H1 (cell line): Measurements from ENCODE around the gene ANKIB1. TPM values are rescaled to one million over a fixed set of nuclear protein-coding genes. Genes with fewer than 3 reads are reported as not detected.

Source experiments
- CTCF ChIA-PET: fragments of 300-600 bp; sonication (Branson Sonifier 250); formaldehyde crosslinking; loops from one replicate; lab custom pipeline; 2021; ENCODE audit not compliant: partially characterized antibody; lab: Charles Lee
- POLR2A ChIA-PET: fragments of 300-600 bp; sonication (Branson Sonifier 250); formaldehyde crosslinking; loops from one replicate; lab custom pipeline; 2021; ENCODE audit warnings: inconsistent platforms; ENCODE audit not compliant: partially characterized antibody; lab: Charles Lee
- DNase-seq, 2 experiments: peaks; one replicate each; pipeline versions ENCODE4 v3.0.0 to v3.0.0-alpha.2; 2010 to 2022; ENCODE audit warnings: low spot score in 2 of 2, low read depth in 1 of 2, mixed read lengths in 1 of 2
- FAIRE-seq: peaks from 2 replicates; lab custom pipeline; 2011; peaks lifted over from hg19 to GRCh38; lab: Jason Lieb, UNC
- H2AFZ ChIP-seq: 2 replicates; pipeline ENCODE4 v1.8.1; 2012; ENCODE audit warnings: low read length, inconsistent platforms
- H2AK5ac ChIP-seq: 2 replicates; pipeline ENCODE4 v1.6.1; 2013; ENCODE audit warnings: low read depth, low read length
- H2BK120ac ChIP-seq: replicated peaks from 2 replicates; pipeline ENCODE3; 2013; ENCODE audit warnings: low read depth, low read length, inconsistent platforms
- H2BK12ac ChIP-seq: 2 replicates; pipeline ENCODE4 v1.6.1; 2013; ENCODE audit warnings: low read depth, low read length
- H2BK15ac ChIP-seq: 2 replicates; pipeline ENCODE4 v1.6.1; 2013; ENCODE audit warnings: low read length
- H2BK20ac ChIP-seq: 2 replicates; pipeline ENCODE4 v1.6.1; 2013; ENCODE audit warnings: low read length
- H2BK5ac ChIP-seq: 2 replicates; pipeline ENCODE4 v1.6.1; 2013; ENCODE audit warnings: low read depth, low read length
- H3K14ac ChIP-seq: 2 replicates; pipeline ENCODE4 v1.6.1; 2013; ENCODE audit warnings: inconsistent platforms; ENCODE audit not compliant: insufficient read length
- H3K18ac ChIP-seq: 2 replicates; pipeline ENCODE4 v1.6.1; 2013; ENCODE audit warnings: low read length; ENCODE audit errors: extremely low read depth
- H3K23ac ChIP-seq: 2 replicates; pipeline ENCODE4 v1.6.1; 2013; ENCODE audit warnings: inconsistent platforms; ENCODE audit not compliant: insufficient read length
- H3K23me2 ChIP-seq: 2 replicates; pipeline ENCODE4 v1.6.1; 2013; ENCODE audit warnings: low read depth, low read length
- H3K27ac ChIP-seq: 2 replicates; pipeline ENCODE4 v1.6.1; 2011; ENCODE audit warnings: low read depth, low read length, inconsistent platforms
- H3K27me3 ChIP-seq, 4 experiments: replicated peaks in 1 of 4; 1 replicate in 1 of 4; 2 replicates in 3 of 4; pipeline versions ENCODE4 v1.6.1 to v1.8.1; 2011 to 2013; ENCODE audit warnings: low read length in 3 of 4, mild to moderate bottlenecking in 3 of 4, inconsistent platforms in 2 of 4, mixed read lengths in 2 of 4, moderate library complexity in 1 of 4; ENCODE audit not compliant: control insufficient read depth in 3 of 4, insufficient read depth in 3 of 4; ENCODE audit errors: extremely low read depth in 1 of 4
- H3K36me3 ChIP-seq, 4 experiments: 2 replicates each; pipeline versions ENCODE4 v1.6.1 to v1.8.1; 2011 to 2013; ENCODE audit warnings: mild to moderate bottlenecking in 4 of 4, low read length in 3 of 4, moderate library complexity in 2 of 4, control low read depth in 1 of 4, inconsistent platforms in 1 of 4; ENCODE audit not compliant: insufficient read depth in 4 of 4, control insufficient read depth in 2 of 4
- H3K4ac ChIP-seq: replicated peaks from 2 replicates; pipeline ENCODE3; 2013; ENCODE audit warnings: low read length, low read depth, mixed read lengths, inconsistent platforms; ENCODE audit not compliant: insufficient read length
- H3K4me1 ChIP-seq, 4 experiments: replicated peaks in 1 of 4; 1 replicate in 1 of 4; 2 replicates in 3 of 4; pipeline versions ENCODE4 v1.6.1 to v1.8.1; 2011 to 2013; ENCODE audit warnings: low read length in 3 of 4, inconsistent platforms in 2 of 4, mixed read lengths in 1 of 4; ENCODE audit not compliant: insufficient read depth in 4 of 4, control insufficient read depth in 3 of 4
- H3K4me2 ChIP-seq, 2 experiments: 2 replicates each; pipeline versions ENCODE4 v1.6.1 to v1.8.1; 2011 to 2013; ENCODE audit warnings: low read depth in 2 of 2, low read length in 2 of 2, control low read depth in 1 of 2, inconsistent platforms in 1 of 2, mild to moderate bottlenecking in 1 of 2; ENCODE audit not compliant: insufficient read depth in 1 of 2
- H3K4me3 ChIP-seq, 4 experiments: fragments of 200-600, 300-600 bp in 1 of 4; sonication (generic), shearing (Covaris generic), sonication (Bioruptor Twin) in 1 of 4; 2 replicates each; pipeline versions ENCODE4 v1.5.1 to v1.8.1; 2011 to 2016; ENCODE audit warnings: low read length in 4 of 4, low read depth in 3 of 4, control low read depth in 2 of 4, inconsistent platforms in 2 of 4, mild to moderate bottlenecking in 2 of 4, mixed read lengths in 1 of 4, moderate library complexity in 1 of 4; ENCODE audit not compliant: insufficient read depth in 2 of 4; ENCODE audit errors: extremely low read depth in 1 of 4
- H3K56ac ChIP-seq: replicated peaks from 2 replicates; pipeline ENCODE3; 2013; ENCODE audit warnings: low read depth, mild to moderate bottlenecking, mixed read lengths, low read length, inconsistent platforms; ENCODE audit not compliant: insufficient read length
- H3K79me1 ChIP-seq: 2 replicates; pipeline ENCODE4 v1.6.1; 2013; ENCODE audit warnings: low read depth, low read length, control low read depth
- H3K79me2 ChIP-seq, 2 experiments: 2 replicates each; pipeline versions ENCODE4 v1.6.1 to v1.8.1; 2012 to 2013; ENCODE audit warnings: low read length in 2 of 2, mild to moderate bottlenecking in 2 of 2, inconsistent platforms in 1 of 2; ENCODE audit not compliant: insufficient read depth in 2 of 2, control insufficient read depth in 1 of 2
- H3K9ac ChIP-seq, 4 experiments: replicated peaks in 1 of 4; 1 replicate in 1 of 4; 2 replicates in 3 of 4; pipeline versions ENCODE4 v1.6.1 to v1.8.1; 2011 to 2013; ENCODE audit warnings: low read depth in 3 of 4, low read length in 3 of 4, control low read depth in 2 of 4, mild to moderate bottlenecking in 2 of 4, moderate library complexity in 2 of 4, inconsistent platforms in 1 of 4; ENCODE audit errors: extremely low read depth in 1 of 4
- H3K9me3 ChIP-seq, 2 experiments: 2 replicates each; pipeline versions ENCODE4 v1.6.1 to v1.8.1; 2012 to 2013; ENCODE audit warnings: mild to moderate bottlenecking in 2 of 2, moderate library complexity in 2 of 2, control low read depth in 1 of 2, inconsistent platforms in 1 of 2, low read depth in 1 of 2, low read length in 1 of 2, mixed read lengths in 1 of 2; ENCODE audit not compliant: insufficient read depth in 2 of 2
- H4K20me1 ChIP-seq, 2 experiments: replicated peaks in 1 of 2; 2 replicates each; pipeline versions ENCODE3 to v1.8.1; 2011 to 2013; ENCODE audit warnings: inconsistent platforms in 2 of 2, low read length in 2 of 2, mild to moderate bottlenecking in 1 of 2; ENCODE audit not compliant: insufficient read depth in 2 of 2, control insufficient read depth in 1 of 2
- H4K5ac ChIP-seq: 2 replicates; pipeline ENCODE4 v1.6.1; 2013; ENCODE audit warnings: low read length, low read depth, mixed read lengths, inconsistent platforms; ENCODE audit not compliant: insufficient read length
- H4K8ac ChIP-seq: 2 replicates; pipeline ENCODE4 v1.8.0; 2013; ENCODE audit warnings: mild to moderate bottlenecking, moderate library complexity, low read length, inconsistent platforms; ENCODE audit not compliant: insufficient read depth; ENCODE audit errors: extremely low read depth
- H4K91ac ChIP-seq: replicated peaks from 2 replicates; pipeline ENCODE3; 2013; ENCODE audit warnings: low read length, mixed read lengths, inconsistent platforms; ENCODE audit not compliant: insufficient read length
- BRCA1 ChIP-seq: IDR thresholded peaks from 2 replicates; pipeline ENCODE4 v1.6.1; 2012; ENCODE audit warnings: low read depth, low read length, improper control_type of control experiment
- CBX5 ChIP-seq: fragments of 300-800, 300-1000 bp; sonication (generic); IDR thresholded peaks from 2 replicates; pipeline ENCODE4 v1.7.1; 2016; ENCODE audit warnings: antibody characterized with exemption, low read length, low read depth
- EP300 ChIP-seq, 2 experiments: IDR thresholded peaks; 1 replicate in 1 of 2; 2 replicates in 1 of 2; pipeline ENCODE4 v1.6.1; 2011 to 2012; ENCODE audit warnings: low read depth in 2 of 2, low read length in 2 of 2, mild to moderate bottlenecking in 2 of 2, borderline replicate concordance in 1 of 2, inconsistent platforms in 1 of 2, moderate library complexity in 1 of 2
- GABPA ChIP-seq: IDR thresholded peaks from 2 replicates; pipeline ENCODE4 v1.6.1; 2011; ENCODE audit warnings: mild to moderate bottlenecking, low read length, moderate library complexity, borderline replicate concordance; ENCODE audit not compliant: insufficient read depth
- GTF2F1 ChIP-seq: IDR thresholded peaks from 2 replicates; pipeline ENCODE4 v1.6.1; 2012; ENCODE audit warnings: low read depth, low read length, improper control_type of control experiment, borderline replicate concordance
- HDAC2 ChIP-seq, 2 experiments: fragments of 300-600 bp in 1 of 2; sonication (generic) in 1 of 2; IDR thresholded peaks; 2 replicates each; pipeline ENCODE4 v1.6.1; 2011 to 2012; ENCODE audit warnings: low read depth in 2 of 2, low read length in 2 of 2, mild to moderate bottlenecking in 2 of 2, moderate library complexity in 2 of 2, borderline replicate concordance in 1 of 2, inconsistent platforms in 1 of 2
- POLR2AphosphoS5 ChIP-seq: IDR thresholded peaks from 2 replicates; pipeline ENCODE4 v1.6.1; 2011; ENCODE audit warnings: low read depth, low read length
- RAD21 ChIP-seq, 2 experiments: IDR thresholded peaks in 1 of 2; conservative IDR thresholded peaks in 1 of 2; 2 replicates each; pipeline ENCODE4 v1.6.1; 2011; ENCODE audit warnings: low read depth in 2 of 2, low read length in 2 of 2, improper control_type of control experiment in 1 of 2, inconsistent platforms in 1 of 2, mild to moderate bottlenecking in 1 of 2, moderate library complexity in 1 of 2
- RNF2 ChIP-seq: fragments of 200-900, 300-1000 bp; sonication (generic); IDR thresholded peaks from 2 replicates; pipeline ENCODE4 v1.7.1; 2016; ENCODE audit warnings: borderline replicate concordance, low read depth, mild to moderate bottlenecking, antibody characterized with exemption, low read length; ENCODE audit not compliant: poor library complexity, severe bottlenecking; ENCODE audit errors: missing control alignments
- SIX5 ChIP-seq: IDR thresholded peaks from 2 replicates; pipeline ENCODE4 v1.6.1; 2011; ENCODE audit warnings: mild to moderate bottlenecking, low read depth, low read length
- SP1 ChIP-seq: IDR thresholded peaks from 2 replicates; pipeline ENCODE4 v1.6.1; 2011; ENCODE audit warnings: low read depth, low read length
- WGBS, 2 experiments: shearing (Covaris generic) in 1 of 2; methylation state at CpG; one replicate each; pipeline versions ENCODE4 v1.1.6 to v1.1.7; 2013 to 2015; ENCODE audit warnings: low lambda C conversion rate in 2 of 2, mixed read lengths in 2 of 2, inconsistent platforms in 1 of 2, low coverage in 1 of 2, missing lambda C conversion rate in 1 of 2; ENCODE audit not compliant: insufficient replicate concordance in 2 of 2, insufficient coverage in 1 of 2, insufficient read length in 1 of 2; ENCODE audit errors: extremely low coverage in 1 of 2, missing lambda C conversion rate in 1 of 2; 5-methylcytosine and 5-hydroxymethylcytosine counted together
- polyA plus RNA-seq, 7 experiments: library from polyadenylated mRNA; depleted of rRNA in 3 of 7; stranded (reverse) in 5 of 7; unstranded in 2 of 7; fragments of >200 nt in 5 of 7; fragments of 200-250 nt in 2 of 7; gene quantifications; 1 replicate in 5 of 7; 2 replicates in 1 of 7; 4 replicates in 1 of 7; pipeline versions ENCODE4 v1.2.1 to v1.2.3, GENCODE V29; 2011 to 2013; ENCODE audit warnings: missing spikeins in 2 of 7, mixed read lengths in 2 of 7
- total RNA-seq: library from RNA; stranded (reverse); fragmentation: NEBNext Ultra II Directional; extraction: Animal tissue kit (Norgen Biotek cat#: 25700); gene quantifications from 2 replicates; pipeline ENCODE4 v1.2.1, GENCODE V29; 2021

The ANKIB1 gene
- total and polyA plus RNA-seq, 2 of the 8 experiments (the other 6 are each of a cell fraction or from before 2014, with no cell fraction given): 19.2 to 43.0 TPM

DNA sequence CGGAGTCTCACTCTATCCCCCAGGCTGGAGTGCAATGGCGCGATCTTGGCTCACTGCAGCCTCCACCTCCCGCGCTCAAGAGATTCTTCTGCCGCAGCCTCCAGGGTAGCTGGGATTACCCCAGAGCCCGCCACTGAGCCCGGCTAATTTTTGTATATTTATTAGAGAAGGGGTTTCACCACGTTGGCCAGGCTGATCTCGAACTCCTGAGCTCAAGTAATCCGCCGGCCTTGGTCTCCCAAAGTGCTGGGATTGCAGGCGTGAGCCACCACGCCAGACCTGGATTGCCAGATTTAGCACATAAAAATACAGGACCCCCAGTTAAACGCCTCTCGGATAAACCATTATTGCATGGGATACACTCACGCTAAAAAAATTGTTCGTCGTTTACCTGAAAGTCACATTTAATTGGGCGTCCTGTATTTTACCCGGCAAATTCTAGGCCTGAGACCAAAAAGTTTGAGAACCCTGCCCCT, 201.1 kb downstream of the ANKIB1 start:
- no peak overlapping the region for H3K18ac ChIP-seq
- H3K9me3 ChIP-seq: no peaks in the 10 kb centered on the region
- CTCF ChIA-PET: interaction anchor here (0.6 to 6.4 kb wide), 36 partner anchors 9 to 605 kb away, joined by 3 to 159 read pairs (median 4); partner anchors contain the start of genes ANKIB1, CYP51A1 and KRIT1
- H3K4me3 ChIP-seq: peak overlapping the region in 3 of 4 experiments; percentile 88 to 94 (median 90); a peak in 4 of 8 replicates
- H2AK5ac ChIP-seq: no peak overlapping the region
- H3K79me1 ChIP-seq: no peaks in the 10 kb centered on the region; the same call in 1 of the 2 replicates
- no peak overlapping the region for H2BK20ac ChIP-seq
- H3K27me3 ChIP-seq: no peaks in the 10 kb centered on the region
- no peak overlapping the region for H2BK120ac ChIP-seq
- H2BK15ac ChIP-seq: no peak overlapping the region
- no peak overlapping the region for H3K14ac ChIP-seq
- H3K23ac ChIP-seq: no peak overlapping the region
- no peak overlapping the region for H3K56ac ChIP-seq
- H4K20me1 ChIP-seq: peaks cover 2 to 5% of the 10 kb centered on the region in 2 experiments
- H3K36me3 ChIP-seq: peaks cover 4 to 31% (median 20%) of the 10 kb centered on the region in 4 experiments
- H2AFZ ChIP-seq: peak overlapping the region; percentile 94
- H2BK12ac ChIP-seq: no peak overlapping the region
- H4K5ac ChIP-seq: no peak overlapping the region
- H3K4me1 ChIP-seq: no peaks in the 10 kb centered on the region
- no peak overlapping the region for H2BK5ac ChIP-seq
- H3K9ac ChIP-seq: peak overlapping the region in 2 of 4 experiments; percentile 96 to 97; a peak in 4 of 7 replicates
- peak overlapping the region in 1 of 2 experiments; percentile 36; a peak in 1 of 4 replicates for H3K4me2 ChIP-seq
- DNase-seq (no peak), FAIRE-seq (peak; percentile 60)
- H3K27ac ChIP-seq: no peak overlapping the region
- H3K79me2 ChIP-seq: peaks cover 0 to 20% of the 10 kb centered on the region in 2 experiments; a peak in 2 of 4 replicates
- no peak overlapping the region for H4K91ac ChIP-seq
- H4K8ac ChIP-seq: peak overlapping the region; percentile 75; the same call in 1 of the 2 replicates
- peaks cover 3% of the 10 kb centered on the region; the same call in 1 of the 2 replicates for H3K23me2 ChIP-seq
- 58% methylated on average over 20 of the region's 21 CpGs; no CpG with 5 or more reads in 1 of the 2 experiments for WGBS, 2 experiments
- POLR2A ChIA-PET: interaction anchor here (0.6 to 3.1 kb wide), 25 partner anchors 9 to 545 kb away, joined by 3 to 34 read pairs (median 4); partner anchors contain the start of genes ANKIB1, CYP51A1, KRIT1 and LRRD1
- H3K4ac ChIP-seq: no peak overlapping the region
- TF ChIP-seq SP1 (no peak), RAD21 (IDR thresholded peaks at IDR 0.05 in 1 of 2, conservative IDR thresholded peaks at IDR 0.05 in 1 of 2; ENCODE audit: low read depth in 2 of 2, low read length in 2 of 2) (peak in 1 of 2 experiments; percentile 93; a peak in 3 of 4 replicates), GTF2F1 (no peak), RNF2 (no peak), EP300 (IDR thresholded peaks at IDR 0.05; ENCODE audit: borderline replicate concordance in 1 of 2, low read depth in 2 of 2, low read length in 2 of 2) (no peak), HDAC2 (IDR thresholded peaks at IDR 0.05; ENCODE audit: borderline replicate concordance in 1 of 2, low read depth in 2 of 2, low read length in 2 of 2) (no peak), CBX5 (no peak), SIX5 (no peak), POLR2AphosphoS5 (no peak), GABPA (no peak), BRCA1 (no peak)
